Right lobe of liver (tissue), 4 donors: Measurements from ENCODE around the gene ADGRF1.

ENCODE experiments used
- CTCF ChIP-seq, 4 donors: fragments of 200-600 bp in 3 of 4; fragments of 450-650 bp in 1 of 4; IDR thresholded peaks; one replicate each; pipeline versions ENCODE4 v1.5.1 to v1.8.0; 2016 to 2022; ENCODE audit warnings: antibody characterized with exemption in 4 of 4, mild to moderate bottlenecking in 2 of 4
- POLR2A ChIP-seq: fragments of 450-650 bp; IDR thresholded peaks from one replicate; pipeline ENCODE4 v1.6.1; 2017; ENCODE audit warnings: antibody characterized with exemption, mild to moderate bottlenecking
- donor health status: DM: no; HTN: no; CAD: no.
- donor health status: DM: no; HTN: no; CAD: no.
- donor health status: DM: no; HTN: yes; CAD: no.

- TF ChIP-seq CTCF (IDR thresholded peaks at IDR 0.05), result no peak
- TF ChIP-seq POLR2A, result no peak
Observed at GRCh38 chr6:47059216-47059885, 17.2 kb upstream of the ADGRF1 start.
